K562 (cell line): ENCODE data around the gene TMC6. TPM values are rescaled to one million over a fixed set of nuclear protein-coding genes. Genes with fewer than 3 reads are reported as not detected.

Source experiments
- ATAC-seq: fragments of 200-7000 bp; cut with Tn5 transposase; 3 replicates; pipeline ENCODE4 v1.9.1; 2020; ENCODE audit warnings: moderate library complexity
- BruUV-seq: library from RNA; stranded (reverse); fragments of 400-500 nt; replicated peaks from 2 replicates; lab custom pipeline; 2021; lab: Mats Ljungman, UMichigan
- CTCF ChIA-PET: fragments of 300-600 bp; formaldehyde crosslinking; extraction: SDS; loops from one replicate; lab custom pipeline; 2021; ENCODE audit warnings: low intra/inter-chr PET ratio; lab: Yijun Ruan, JAX
- POLR2A ChIA-PET: fragments of 300-600, 350-650 bp; sonication (Branson Sonifier 250); formaldehyde crosslinking; extraction: SDS; loops from one replicate; lab custom pipeline; 2021; ENCODE audit warnings: antibody characterized with exemption, inconsistent platforms; lab: Yijun Ruan, JAX
- DNase-seq, 4 experiments: peaks; one replicate each; pipeline versions ENCODE4 v3.0.0 to v3.0.0-alpha.2; 2011 to 2018; ENCODE audit warnings: low spot score in 3 of 4, mixed read lengths in 3 of 4; ENCODE audit errors: extremely low read depth in 1 of 4
- FAIRE-seq: peaks from 2 replicates; lab custom pipeline; 2011; peaks lifted over from hg19 to GRCh38; lab: Jason Lieb, UNC
- H2AFZ ChIP-seq: 2 replicates; pipeline ENCODE4 v1.6.0; 2011; ENCODE audit warnings: low read depth, low read length, control low read depth, inconsistent platforms
- H3K27ac ChIP-seq: fragments of 200-600 bp; 3 replicates; pipeline ENCODE4 v1.8.0; 2011; ENCODE audit warnings: low read depth, mild to moderate bottlenecking, control low read depth, inconsistent platforms, low read length, moderate library complexity, mixed read lengths; ENCODE audit errors: extremely low read depth
- H3K27me3 ChIP-seq, 2 experiments: fragments of 300-600 bp in 1 of 2; 2 replicates in 1 of 2; 3 replicates in 1 of 2; pipeline versions ENCODE4 v1.6.0 to v1.8.0; 2011; ENCODE audit warnings: inconsistent platforms in 2 of 2, low read length in 2 of 2, mild to moderate bottlenecking in 1 of 2, mixed read lengths in 1 of 2, moderate library complexity in 1 of 2; ENCODE audit not compliant: control insufficient read depth in 2 of 2, insufficient read depth in 2 of 2
- H3K36me3 ChIP-seq: fragments of 300-600 bp; 3 replicates; pipeline ENCODE4 v1.8.0; 2011; ENCODE audit warnings: mild to moderate bottlenecking, low read length, inconsistent platforms; ENCODE audit not compliant: control insufficient read depth, insufficient read depth
- H3K4me1 ChIP-seq, 2 experiments: fragments of 200-600 bp in 1 of 2; replicated peaks in 1 of 2; 2 replicates in 1 of 2; 3 replicates in 1 of 2; pipeline versions ENCODE4 v1.5.1 to v1.8.0; 2011; ENCODE audit warnings: inconsistent platforms in 2 of 2, low read length in 2 of 2, mild to moderate bottlenecking in 1 of 2, mixed read lengths in 1 of 2, moderate library complexity in 1 of 2; ENCODE audit not compliant: control insufficient read depth in 2 of 2, insufficient read depth in 2 of 2
- H3K4me2 ChIP-seq: 2 replicates; pipeline ENCODE4 v1.6.1; 2011; ENCODE audit warnings: low read length, control low read depth, inconsistent platforms, mixed read lengths; ENCODE audit not compliant: insufficient read depth
- H3K4me3 ChIP-seq: fragments of 200-600 bp; sonication (generic), shearing (Covaris generic); 2 replicates; pipeline ENCODE4 v1.5.1; 2016; ENCODE audit warnings: control low read depth, inconsistent platforms
- H3K79me2 ChIP-seq: fragments of 200-600 bp; 3 replicates; pipeline ENCODE4 v1.8.0; 2011; ENCODE audit warnings: low read length, inconsistent platforms; ENCODE audit not compliant: control insufficient read depth, insufficient read depth
- H3K9ac ChIP-seq, 2 experiments: 2 replicates each; pipeline versions ENCODE4 v1.6.0 to v1.6.1; 2011; ENCODE audit warnings: low read depth in 2 of 2, low read length in 2 of 2, control low read depth in 1 of 2, inconsistent platforms in 1 of 2, mild to moderate bottlenecking in 1 of 2, mixed read lengths in 1 of 2; ENCODE audit not compliant: insufficient read depth in 1 of 2
- H3K9me1 ChIP-seq: one replicate; pipeline ENCODE4 v1.6.0; 2011; ENCODE audit warnings: inconsistent platforms, mild to moderate bottlenecking, low read length, moderate library complexity; ENCODE audit not compliant: control insufficient read depth, insufficient read depth
- H3K9me3 ChIP-seq: replicated peaks from 2 replicates; pipeline ENCODE4 v1.5.1; 2011; ENCODE audit warnings: low read depth, low read length, inconsistent platforms; ENCODE audit not compliant: control insufficient read depth, insufficient read depth
- H4K20me1 ChIP-seq: replicated peaks from 2 replicates; pipeline ENCODE4 v1.6.1; 2011; ENCODE audit warnings: low read length, inconsistent platforms, mixed read lengths; ENCODE audit not compliant: control insufficient read depth, insufficient read depth
- HLTF ChIP-seq: fragments of 450-650 bp; IDR thresholded peaks from 2 replicates; pipeline ENCODE4 v1.6.1; 2016
- ID3 ChIP-seq, 2 experiments: fragments of 250-450 bp in 1 of 2; fragments of 450-650 bp in 1 of 2; sonication (Bioruptor Pico) in 1 of 2; IDR thresholded peaks; 2 replicates each; pipeline versions ENCODE4 v1.6.1 to v1.8.0; 2016 to 2021; ENCODE audit warnings: mild to moderate bottlenecking in 2 of 2, moderate library complexity in 2 of 2, missing compliant biosample characterization in 1 of 2, missing genetic modification characterization in 1 of 2
- RBFOX2 ChIP-seq: fragments of 200-400 bp; formaldehyde crosslinking; IDR thresholded peaks from 2 replicates; pipeline ENCODE4 v1.6.1; 2017; ENCODE audit warnings: low read depth, mild to moderate bottlenecking, low read length, moderate library complexity
- WGBS: fragments of 100-300 bp; shearing (Covaris generic); methylation state at CpG from one replicate; pipeline ENCODE4 v1.1.6; 2016; ENCODE audit warnings: low coverage, mixed read lengths; ENCODE audit not compliant: insufficient coverage; ENCODE audit errors: missing lambda C conversion rate; 5-methylcytosine and 5-hydroxymethylcytosine counted together
- in situ Hi-C: fragments of 300-500 bp; cut with MboI; formaldehyde crosslinking; loops from 4 replicates; pipeline ENCODE4 v1.15.0; 2018; ENCODE audit warnings: inconsistent platforms, mixed read lengths
- intact Hi-C: fragments of 100-400 bp; cut with micrococcal nuclease; formaldehyde crosslinking; loops from 2 replicates; pipeline ENCODE4 v1.14.2; 2022
- polyA plus RNA-seq, 8 experiments: library from polyadenylated mRNA; depleted of rRNA in 4 of 8; stranded (reverse) in 5 of 8; unstranded in 3 of 8; fragments of >200 nt; fragmentation: Nextera tagmentation in 2 of 8; fragmentation: Illumina TruSeq in 1 of 8; extraction: Ambion mirVana in 2 of 8; extraction: Trizol in 1 of 8; gene quantifications; 2 replicates each; pipeline versions ENCODE4 v1.2.1 to v1.2.3, GENCODE V29; 2011 to 2014; ENCODE audit warnings: inconsistent platforms in 1 of 8, missing spikeins in 1 of 8
- total RNA-seq, 7 experiments: library from RNA; depleted of rRNA in 6 of 7; stranded (reverse); fragments of >200 nt in 6 of 7; fragmentation: Illumina TruSeq in 2 of 7; extraction: Trizol in 2 of 7; gene quantifications; 2 replicates each; pipeline versions ENCODE4 v1.2.1 to v1.2.3, GENCODE V29; 2011 to 2021; ENCODE audit warnings: low replicate concordance in 1 of 7
- TF ChIP-seq, protein P1 (sequence below): sonication (generic); formaldehyde crosslinking; IDR thresholded peaks from 2 replicates; pipeline ENCODE4 v1.8.1; 2023; ENCODE audit warnings: missing genetic modification reagents, mild to moderate bottlenecking, borderline replicate concordance

Gene TMC6
- total and polyA plus RNA-seq, 9 of the 15 experiments (the other 6 are each of a cell fraction or from before 2014, with no cell fraction given), result 4.1 to 351 (median 66.9) TPM

- ChIA-PET CTCF (no interaction called here), POLR2A (interaction anchor here (0.8 kb wide), 1 partner anchor 11 kb away, joined by 3 read pairs; no protein-coding TSS in a partner anchor)
- no peaks in the 10 kb centered on the region for H3K9me3 ChIP-seq
- no peak for TF ChIP-seq ID3 (CRISPR knock-in tag; IDR thresholded peaks at IDR 0.05)
- TF ChIP-seq ID3 (tag; IDR thresholded peaks at IDR 0.05), result no peak
- TF ChIP-seq HLTF, result no peak
- TF ChIP-seq RBFOX2, result peak; percentile 54
- TF ChIP-seq, protein P1, sequence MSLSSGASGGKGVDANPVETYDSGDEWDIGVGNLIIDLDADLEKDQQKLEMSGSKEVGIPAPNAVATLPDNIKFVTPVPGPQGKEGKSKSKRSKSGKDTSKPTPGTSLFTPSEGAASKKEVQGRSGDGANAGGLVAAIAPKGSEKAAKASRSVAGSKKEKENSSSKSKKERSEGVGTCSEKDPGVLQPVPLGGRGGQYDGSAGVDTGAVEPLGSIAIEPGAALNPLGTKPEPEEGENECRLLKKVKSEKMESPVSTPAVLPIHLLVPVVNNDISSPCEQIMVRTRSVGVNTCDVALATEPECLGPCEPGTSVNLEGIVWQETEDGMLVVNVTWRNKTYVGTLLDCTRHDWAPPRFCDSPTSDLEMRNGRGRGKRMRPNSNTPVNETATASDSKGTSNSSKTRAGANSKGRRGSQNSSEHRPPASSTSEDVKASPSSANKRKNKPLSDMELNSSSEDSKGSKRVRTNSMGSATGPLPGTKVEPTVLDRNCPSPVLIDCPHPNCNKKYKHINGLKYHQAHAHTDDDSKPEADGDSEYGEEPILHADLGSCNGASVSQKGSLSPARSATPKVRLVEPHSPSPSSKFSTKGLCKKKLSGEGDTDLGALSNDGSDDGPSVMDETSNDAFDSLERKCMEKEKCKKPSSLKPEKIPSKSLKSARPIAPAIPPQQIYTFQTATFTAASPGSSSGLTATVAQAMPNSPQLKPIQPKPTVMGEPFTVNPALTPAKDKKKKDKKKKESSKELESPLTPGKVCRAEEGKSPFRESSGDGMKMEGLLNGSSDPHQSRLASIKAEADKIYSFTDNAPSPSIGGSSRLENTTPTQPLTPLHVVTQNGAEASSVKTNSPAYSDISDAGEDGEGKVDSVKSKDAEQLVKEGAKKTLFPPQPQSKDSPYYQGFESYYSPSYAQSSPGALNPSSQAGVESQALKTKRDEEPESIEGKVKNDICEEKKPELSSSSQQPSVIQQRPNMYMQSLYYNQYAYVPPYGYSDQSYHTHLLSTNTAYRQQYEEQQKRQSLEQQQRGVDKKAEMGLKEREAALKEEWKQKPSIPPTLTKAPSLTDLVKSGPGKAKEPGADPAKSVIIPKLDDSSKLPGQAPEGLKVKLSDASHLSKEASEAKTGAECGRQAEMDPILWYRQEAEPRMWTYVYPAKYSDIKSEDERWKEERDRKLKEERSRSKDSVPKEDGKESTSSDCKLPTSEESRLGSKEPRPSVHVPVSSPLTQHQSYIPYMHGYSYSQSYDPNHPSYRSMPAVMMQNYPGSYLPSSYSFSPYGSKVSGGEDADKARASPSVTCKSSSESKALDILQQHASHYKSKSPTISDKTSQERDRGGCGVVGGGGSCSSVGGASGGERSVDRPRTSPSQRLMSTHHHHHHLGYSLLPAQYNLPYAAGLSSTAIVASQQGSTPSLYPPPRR (CRISPR knock-in tag), result 0 out of 2 replicates have a peak, but pooled peaks have one; percentile 48
- BruUV-seq, result no TSS peak
- H3K4me1 ChIP-seq, result peaks cover 22 to 85% of the 10 kb centered on the region in 2 experiments
- peak overlapping the region; percentile 82 to 95; a peak in 3 of 4 replicates for H3K9ac ChIP-seq
- WGBS, result 96% methylated on average over 25 of the region's 39 CpGs
- H3K27ac ChIP-seq, result no peak overlapping the region; the same call in 2 of the 3 replicates
- peaks cover 68% of the 10 kb centered on the region for H3K36me3 ChIP-seq
- H2AFZ ChIP-seq, result no peak overlapping the region
- H3K9me1 ChIP-seq, result no peaks in the 10 kb centered on the region
- no peaks in the 10 kb centered on the region; the same call in 1 of the 2 replicates for H4K20me1 ChIP-seq
- peaks cover 80% of the 10 kb centered on the region for H3K79me2 ChIP-seq
- FAIRE-seq (no peak), DNase-seq (no peak), ATAC-seq (no peak)
- no peak overlapping the region for H3K4me3 ChIP-seq
- in situ Hi-C loops (no loop called here), intact Hi-C loops (loop anchor here (5.0 kb wide), 1 partner anchor 42 kb away; the partner anchor contains the start of gene SYNGR2)
- H3K4me2 ChIP-seq, result no peak overlapping the region
- no peaks in the 10 kb centered on the region for H3K27me3 ChIP-seq
Measured at GRCh38 chr17:78125138-78125913, 3.2 kb downstream of the TMC6 start.
